OCI-LY3 (cell line): ENCODE results near the gene PIK3CD.
A peak's percentile ranks its signal among the peaks of the same experiment; 100 is the strongest.

ENCODE experiments used
- H2AFZ ChIP-seq: fragments of 200-600, 300-600 bp; shearing (Covaris generic); 2 replicates; pipeline ENCODE4 v1.6.0; 2014; ENCODE audit warnings: antibody characterized with exemption, low read depth, low read length
- H3K27ac ChIP-seq: fragments of 200-600, 300-600 bp; sonication (generic); 2 replicates; pipeline ENCODE4 v1.5.1; 2014; ENCODE audit warnings: mild to moderate bottlenecking, low read length, moderate library complexity, mixed read lengths
- H3K27me3 ChIP-seq: fragments of 200-600, 300-600 bp; sonication (generic); 2 replicates; pipeline ENCODE4 v1.6.1; 2014; ENCODE audit warnings: low read depth, low read length, mixed read lengths
- H3K36me3 ChIP-seq: fragments of 200-600, 300-600 bp; sonication (generic); replicated peaks from 2 replicates; pipeline ENCODE3; 2014; ENCODE audit warnings: low read depth, low read length, mixed read lengths
- H3K4me1 ChIP-seq: fragments of 300-600, 200-600 bp; sonication (generic); 2 replicates; pipeline ENCODE4 v1.6.1; 2014; ENCODE audit warnings: low read length, mixed read lengths
- H3K4me2 ChIP-seq: fragments of 200-600, 300-600 bp; sonication (generic); 2 replicates; pipeline ENCODE4 v1.6.1; 2014; ENCODE audit warnings: low read length, mixed read lengths
- H3K4me3 ChIP-seq: fragments of 300-600, 200-600 bp; sonication (generic); 2 replicates; pipeline ENCODE4 v1.5.1; 2014; ENCODE audit warnings: antibody characterized with exemption, mild to moderate bottlenecking, low read length, moderate library complexity
- H3K79me2 ChIP-seq: fragments of 300-600, 200-600 bp; shearing (Covaris generic); 2 replicates; pipeline ENCODE4 v1.6.1; 2014; ENCODE audit warnings: mild to moderate bottlenecking, low read length, mixed read lengths
- H3K9ac ChIP-seq: fragments of 300-600, 200-600 bp; shearing (Covaris generic); 2 replicates; pipeline ENCODE4 v1.6.0; 2014; ENCODE audit warnings: mild to moderate bottlenecking, low read length, moderate library complexity
- H3K9me3 ChIP-seq: fragments of 200-600, 300-600 bp; shearing (Covaris generic); 2 replicates; pipeline ENCODE4 v1.6.1; 2014; ENCODE audit warnings: low read length, mixed read lengths; ENCODE audit not compliant: insufficient read depth
- H4K20me1 ChIP-seq: fragments of 200-600, 300-600 bp; sonication (generic); 2 replicates; pipeline ENCODE4 v1.6.1; 2016; ENCODE audit warnings: low read length, mixed read lengths; ENCODE audit not compliant: insufficient read depth
- CTCF ChIP-seq: fragments of 200-600, 300-600 bp; sonication (generic); IDR thresholded peaks from 2 replicates; pipeline ENCODE4 v1.5.1; 2014; ENCODE audit warnings: antibody characterized with exemption, low read length, low read depth
- EZH2phosphoT487 ChIP-seq: fragments of 200-600 bp; shearing (Covaris generic); IDR thresholded peaks from 2 replicates; pipeline ENCODE4 v1.6.1; 2018; ENCODE audit warnings: antibody characterized with exemption, mixed run types, low read depth

The PIK3CD gene

GRCh38 chr1:9630331-9631111 lies 21.0 kb upstream of the PIK3CD start:
- no peak for TF ChIP-seq CTCF
- no peak for TF ChIP-seq EZH2phosphoT487
- Histone ChIP-seq H3K4me2 (peak overlapping the region; percentile 100), H3K9me3 (no peaks in the 10 kb centered on the region), H3K4me1 (peaks cover 48% of the 10 kb centered on the region), H3K36me3 (peaks cover 35% of the 10 kb centered on the region), H3K27ac (peak overlapping the region; percentile 95), H3K9ac (peak overlapping the region; percentile 99), H4K20me1 (no peaks in the 10 kb centered on the region), H2AFZ (no peak overlapping the region), H3K27me3 (no peaks in the 10 kb centered on the region), H3K79me2 (peaks cover 27% of the 10 kb centered on the region), H3K4me3 (peak overlapping the region; percentile 93)

GRCh38 chr1:9631613-9632012 lies 19.9 kb upstream of the PIK3CD start:
- no peak overlapping the region for H2AFZ ChIP-seq
- H4K20me1 ChIP-seq: no peaks in the 10 kb centered on the region
- H3K9me3 ChIP-seq: no peaks in the 10 kb centered on the region
- H3K27me3 ChIP-seq: no peaks in the 10 kb centered on the region
- H3K36me3 ChIP-seq: peaks cover 38% of the 10 kb centered on the region
- TF ChIP-seq EZH2phosphoT487: no peak
- no peak for TF ChIP-seq CTCF
- H3K4me3 ChIP-seq: no peak overlapping the region
- H3K4me2 ChIP-seq: no peak overlapping the region
- H3K27ac ChIP-seq: no peak overlapping the region
- H3K4me1 ChIP-seq: peaks cover 37% of the 10 kb centered on the region
- H3K79me2 ChIP-seq: peaks cover 27% of the 10 kb centered on the region
- no peak overlapping the region for H3K9ac ChIP-seq

GRCh38 chr1:9633493-9633892 lies 18.0 kb upstream of the PIK3CD start:
- Histone ChIP-seq H2AFZ (no peak overlapping the region), H3K27ac (no peak overlapping the region), H3K4me2 (no peak overlapping the region), H3K4me1 (peaks cover 21% of the 10 kb centered on the region), H3K36me3 (peaks cover 44% of the 10 kb centered on the region), H3K9me3 (no peaks in the 10 kb centered on the region), H3K4me3 (no peak overlapping the region), H3K9ac (no peak overlapping the region), H3K27me3 (no peaks in the 10 kb centered on the region), H3K79me2 (peaks cover 18% of the 10 kb centered on the region), H4K20me1 (no peaks in the 10 kb centered on the region)
- TF ChIP-seq EZH2phosphoT487 (no peak), CTCF (no peak)

GRCh38 chr1:9634582-9634981 lies 16.9 kb upstream of the PIK3CD start:
- H3K9me3 ChIP-seq: no peaks in the 10 kb centered on the region
- H3K4me3 ChIP-seq: no peak overlapping the region
- H3K9ac ChIP-seq: no peak overlapping the region
- H2AFZ ChIP-seq: no peak overlapping the region
- peaks cover 15% of the 10 kb centered on the region for H3K4me1 ChIP-seq
- H4K20me1 ChIP-seq: no peaks in the 10 kb centered on the region
- no peak overlapping the region for H3K27ac ChIP-seq
- H3K36me3 ChIP-seq: peaks cover 44% of the 10 kb centered on the region
- H3K4me2 ChIP-seq: no peak overlapping the region
- H3K27me3 ChIP-seq: no peaks in the 10 kb centered on the region
- TF ChIP-seq EZH2phosphoT487 (no peak), CTCF (no peak)
- peaks cover 18% of the 10 kb centered on the region for H3K79me2 ChIP-seq
